IPS DF 19.7 (cell line): ENCODE measurements around the gene BCL11A.
"Not testable (repeated sequence)": the region's sequence is repeated elsewhere in the genome, so short reads cannot be mapped to it uniquely, and the experiment has no call there.

Source experiments
- DNase-seq: peaks from one replicate; pipeline ENCODE4 v3.0.0-alpha.2; 2013; ENCODE audit warnings: low read depth, low spot score

Gene BCL11A

GRCh38 chr2:60437080-60437696 is 116.3 kb downstream of the BCL11A start:
- no peak for DNase-seq

- no peak for DNase-seq
Measured at GRCh38 chr2:60433018-60433596, 120.3 kb downstream of the BCL11A start.

- DNase-seq = no peak
Measured at GRCh38 chr2:60432035-60432601, 121.3 kb downstream of the BCL11A start.

GRCh38 chr2:60429681-60430080 is 123.8 kb downstream of the BCL11A start:
- no peak for DNase-seq

GRCh38 chr2:60426880-60427279 is 126.6 kb downstream of the BCL11A start:
- DNase-seq = no peak

- no peak for DNase-seq
Measured at GRCh38 chr2:60426341-60426740, 127.1 kb downstream of the BCL11A start.

- DNase-seq = no peak
Measured at GRCh38 chr2:60424233-60424632, 129.2 kb downstream of the BCL11A start.

GRCh38 chr2:60423505-60423904 is 129.9 kb downstream of the BCL11A start:
- DNase-seq = no peak

- DNase-seq = peak; percentile 20
Measured at GRCh38 chr2:60422826-60423483, 130.5 kb downstream of the BCL11A start.

- DNase-seq = not testable (repeated sequence)
Measured at GRCh38 chr2:60417210-60417609, 136.2 kb downstream of the BCL11A start.

- no peak for DNase-seq
Measured at GRCh38 chr2:60416221-60417008, 137.0 kb downstream of the BCL11A start.

GRCh38 chr2:60415814-60416213 is 137.6 kb downstream of the BCL11A start:
- no peak for DNase-seq

- no peak for DNase-seq
Measured at GRCh38 chr2:60414495-60415138, 138.8 kb downstream of the BCL11A start.

GRCh38 chr2:60413814-60414168 is 139.7 kb downstream of the BCL11A start:
- DNase-seq = no peak

GRCh38 chr2:60413069-60413813 is 140.2 kb downstream of the BCL11A start:
- no peak for DNase-seq

- DNase-seq = no peak
Measured at GRCh38 chr2:60412620-60413019, 140.8 kb downstream of the BCL11A start.

GRCh38 chr2:60412027-60412426 is 141.4 kb downstream of the BCL11A start:
- no peak for DNase-seq

- DNase-seq = no peak
Measured at GRCh38 chr2:60411295-60411694, 142.2 kb downstream of the BCL11A start.

- DNase-seq = peak; percentile 17
Measured at GRCh38 chr2:60410456-60411146, 142.9 kb downstream of the BCL11A start.

- DNase-seq = no peak
Measured at GRCh38 chr2:60409531-60409871, 144.0 kb downstream of the BCL11A start.
